GM18517 (cell line): ENCODE results near the gene SORBS2.
"Not testable (repeated sequence)": the region's sequence is repeated elsewhere in the genome, so short reads cannot be mapped to it uniquely, and the experiment has no call there.

Experiments
- ATAC-seq: cut with Tn5 transposase; IDR thresholded peaks from one replicate; pipeline ENCODE4 v1.9.1; 2021; ENCODE audit warnings: mild to moderate bottlenecking, moderate library complexity; ENCODE audit not compliant: unreplicated experiment

SORBS2 gene

DNA sequence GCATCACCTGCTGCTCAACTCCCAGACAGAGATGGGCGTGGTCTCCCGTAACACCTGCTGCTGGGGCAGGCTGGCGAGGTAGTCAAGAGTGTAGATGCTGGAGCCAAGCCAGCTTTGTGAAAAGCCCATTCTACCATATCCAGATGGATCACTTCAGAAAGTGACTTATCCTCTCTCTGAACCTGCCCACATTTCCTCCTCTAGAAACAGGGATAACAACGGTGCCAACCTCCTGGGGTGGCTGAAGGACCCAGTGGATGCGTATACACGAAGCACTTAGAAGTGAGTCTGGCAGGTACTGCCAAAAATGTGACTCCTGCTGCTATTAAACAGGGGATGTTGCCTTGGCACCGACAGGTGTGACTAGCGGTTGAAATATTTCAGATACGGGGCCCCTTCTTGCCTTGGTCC is 95.8 kb downstream of the SORBS2 start:
- no peak for ATAC-seq

DNA sequence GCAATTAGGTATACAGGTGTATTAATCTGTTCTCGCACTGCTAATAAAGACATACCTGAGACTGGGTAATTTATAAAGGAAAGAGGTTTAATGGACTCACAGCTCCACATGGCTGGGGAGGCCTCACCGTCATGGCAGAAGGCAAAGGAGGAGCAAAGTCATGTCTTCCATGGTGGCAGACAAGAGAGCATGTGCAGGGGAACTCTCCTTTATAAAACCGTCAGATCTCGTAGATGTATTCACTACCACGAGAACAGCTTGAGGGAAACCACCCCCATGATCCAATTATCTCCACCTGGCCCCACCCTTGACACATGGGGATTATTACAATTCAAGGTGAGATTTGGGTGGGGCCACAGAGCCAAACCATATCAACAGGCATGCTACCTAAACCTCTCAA is 97.5 kb downstream of the SORBS2 start:
- not testable (repeated sequence) for ATAC-seq

DNA sequence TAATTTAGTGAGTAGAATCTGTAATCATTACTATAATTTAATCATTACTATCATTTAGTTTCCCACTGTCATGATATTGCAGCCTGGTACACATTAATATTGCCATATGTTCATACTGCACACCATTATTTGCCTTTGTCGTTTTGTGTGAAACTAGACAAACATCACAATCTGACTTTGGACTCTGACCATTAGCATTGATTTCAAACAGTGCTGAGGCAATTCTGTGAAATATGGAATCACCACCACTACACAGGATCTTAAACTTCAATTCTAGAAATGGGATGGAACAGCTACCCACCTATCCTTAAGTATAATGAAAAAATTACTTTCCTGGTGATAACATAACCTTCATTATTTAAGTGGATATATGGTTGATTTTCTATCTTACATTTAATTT is 98.3 kb downstream of the SORBS2 start:
- no peak for ATAC-seq

DNA sequence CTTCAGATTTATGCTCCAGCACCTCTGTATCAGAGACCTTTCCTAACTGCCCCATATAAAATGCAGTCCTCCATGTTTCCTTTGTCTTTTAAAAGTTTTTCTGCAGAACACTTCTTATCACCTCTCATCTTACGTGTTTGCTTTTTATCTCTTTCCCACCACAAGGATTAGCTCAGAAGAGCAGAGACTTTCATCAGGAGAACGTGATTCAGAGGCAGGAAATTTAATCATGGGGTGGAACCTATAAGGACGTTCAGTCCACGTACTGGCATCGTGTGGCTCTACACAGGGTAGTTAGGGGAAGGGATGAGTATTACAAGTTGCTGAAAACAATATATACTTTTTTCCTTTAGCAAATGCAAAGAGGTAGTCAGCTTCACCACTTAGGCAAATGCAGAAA is 98.7 kb downstream of the SORBS2 start:
- no peak for ATAC-seq

DNA sequence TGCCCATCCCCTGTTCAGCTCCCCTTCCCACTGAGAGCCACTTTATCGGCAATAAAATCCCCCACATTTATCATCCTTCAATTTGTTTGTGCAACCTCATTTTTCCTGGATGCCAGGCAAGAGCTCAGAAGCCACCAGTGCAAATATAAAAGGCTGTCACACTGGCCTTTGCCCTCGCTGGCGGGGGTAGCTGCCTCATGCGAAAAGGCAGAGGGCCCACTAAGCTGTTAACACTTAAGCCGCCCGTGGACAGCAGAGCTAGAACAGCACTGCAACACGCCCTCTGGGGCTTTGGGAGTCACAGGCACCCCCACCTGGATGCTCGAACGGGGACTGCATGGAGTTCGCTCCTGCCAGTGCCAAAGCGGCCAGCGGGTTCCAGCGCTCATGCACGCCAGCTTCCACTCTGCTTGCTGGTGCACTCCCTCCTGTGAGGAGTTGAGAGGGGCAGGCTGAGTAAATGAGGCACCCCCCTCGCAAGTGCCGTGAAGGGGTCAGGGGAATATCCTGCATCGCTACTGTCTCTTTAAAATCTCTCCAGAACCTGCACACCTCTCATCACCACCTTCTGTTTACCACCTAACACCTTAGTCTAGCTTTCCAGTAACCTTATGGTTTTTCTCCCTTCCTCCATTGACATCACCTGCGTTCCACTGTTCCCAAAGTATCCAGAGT is 99.5 kb downstream of the SORBS2 start:
- no peak for ATAC-seq

DNA sequence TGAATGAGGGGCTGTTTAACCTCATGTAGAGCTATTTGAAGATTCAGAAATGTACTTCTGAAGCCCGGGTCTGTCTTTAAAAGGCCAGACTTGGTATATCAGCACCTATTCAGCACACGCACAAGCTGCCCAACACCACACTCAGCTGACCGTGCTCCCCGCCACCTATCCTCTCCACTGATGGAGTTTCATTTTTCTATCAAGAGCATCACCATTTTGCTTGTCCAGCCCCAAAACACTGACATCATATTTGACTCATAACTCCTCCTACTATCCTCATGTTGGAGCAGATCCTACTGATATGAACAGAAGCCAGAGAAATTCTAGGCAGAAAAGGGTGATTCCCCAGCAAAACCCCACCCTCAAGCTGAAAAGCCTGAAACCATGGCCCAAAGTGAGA is 100.3 kb downstream of the SORBS2 start:
- no peak for ATAC-seq

DNA sequence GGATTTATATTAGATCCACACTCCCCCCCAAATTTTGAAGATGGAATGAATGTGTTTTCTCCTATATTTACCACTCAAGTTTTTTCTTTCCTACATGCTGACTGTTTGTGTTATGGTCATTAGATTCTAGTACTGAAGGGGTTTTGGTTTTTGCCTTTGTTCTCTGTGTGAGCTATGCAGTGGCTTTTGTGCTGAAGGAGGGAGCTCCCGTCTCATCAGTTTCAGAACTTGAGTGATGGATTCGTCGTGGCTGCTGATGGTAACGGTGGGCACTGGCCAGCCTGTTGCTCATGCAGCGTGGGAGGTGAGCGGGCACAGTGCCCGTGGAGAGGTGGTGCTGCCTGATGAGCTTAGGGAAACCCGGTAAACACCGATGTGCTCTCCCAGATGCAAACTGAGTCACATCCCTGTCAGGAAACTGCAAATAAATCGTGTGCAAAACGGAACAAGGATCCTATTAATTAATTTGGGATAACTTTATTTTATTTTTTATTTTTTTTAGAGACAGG is 101.5 kb downstream of the SORBS2 start:
- no peak for ATAC-seq

DNA sequence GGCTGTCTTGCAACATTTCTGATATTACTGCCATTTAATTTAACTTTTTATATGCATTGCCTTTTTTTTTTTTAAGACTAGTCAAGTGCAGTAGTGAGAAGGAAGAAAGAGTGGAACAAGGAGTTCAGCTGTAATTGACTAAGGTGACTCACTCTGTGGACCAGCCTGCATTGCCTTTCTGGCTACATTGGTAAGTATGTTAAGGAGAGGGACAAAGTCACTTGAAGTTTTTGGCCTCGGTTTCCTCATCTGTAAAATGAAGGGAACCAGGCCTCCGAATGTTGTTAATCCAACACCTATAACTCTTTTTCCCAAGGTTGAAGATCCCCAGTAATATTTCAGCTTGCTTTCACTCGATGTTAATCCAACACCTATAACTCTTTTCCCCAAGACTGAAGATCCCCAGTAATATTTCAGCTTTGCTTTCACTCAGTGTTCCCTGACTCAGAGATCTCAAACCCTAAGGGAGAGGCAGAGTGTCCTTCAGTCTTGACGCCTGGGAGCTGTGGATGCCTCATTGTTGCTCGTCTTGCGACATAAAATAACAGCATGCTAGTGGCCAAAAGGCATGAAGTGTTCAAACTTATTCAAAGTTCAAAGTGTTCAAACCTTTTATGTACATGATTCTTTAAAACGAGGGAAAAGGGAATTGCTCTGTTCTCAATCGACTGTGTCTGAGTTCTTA is 102.0 kb downstream of the SORBS2 start:
- no peak for ATAC-seq

DNA sequence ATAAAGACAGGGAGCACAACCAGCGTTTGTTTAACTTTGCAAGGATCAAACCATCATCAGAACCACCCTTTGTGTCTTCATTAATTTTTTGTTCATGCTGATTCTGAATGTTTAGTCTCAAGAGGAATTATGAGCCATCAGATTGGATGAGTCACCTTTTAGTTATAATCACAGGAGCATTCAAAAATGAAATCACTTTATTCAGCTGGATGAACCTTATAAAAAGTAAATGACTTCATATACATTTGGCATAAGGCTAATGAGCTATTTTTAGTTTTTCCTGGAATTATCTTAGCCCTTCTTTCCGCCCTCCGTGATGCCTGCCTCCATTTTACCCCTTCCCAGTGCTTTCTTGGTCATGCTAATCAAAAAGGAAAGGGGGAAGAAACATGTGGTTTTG is 103.6 kb downstream of the SORBS2 start:
- no peak for ATAC-seq

DNA sequence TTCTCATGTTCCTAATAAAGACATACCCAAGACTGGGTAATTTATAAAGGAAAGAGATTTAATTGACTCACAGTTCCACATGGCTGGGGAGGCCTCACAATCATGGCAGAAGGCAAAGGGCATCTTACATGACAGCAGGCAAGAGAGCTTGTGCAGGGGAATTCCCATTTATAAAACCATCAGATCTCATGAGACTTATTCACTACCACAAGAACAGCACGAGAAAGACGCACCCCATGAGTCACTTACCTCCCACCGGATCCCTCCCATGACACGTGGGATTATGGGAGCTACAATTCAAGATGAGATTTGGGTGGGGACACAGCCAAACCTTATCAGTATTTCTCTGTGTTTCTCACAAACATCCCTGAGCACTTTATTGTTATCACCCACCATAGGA is 104.4 kb downstream of the SORBS2 start:
- ATAC-seq, result not testable (repeated sequence)

DNA sequence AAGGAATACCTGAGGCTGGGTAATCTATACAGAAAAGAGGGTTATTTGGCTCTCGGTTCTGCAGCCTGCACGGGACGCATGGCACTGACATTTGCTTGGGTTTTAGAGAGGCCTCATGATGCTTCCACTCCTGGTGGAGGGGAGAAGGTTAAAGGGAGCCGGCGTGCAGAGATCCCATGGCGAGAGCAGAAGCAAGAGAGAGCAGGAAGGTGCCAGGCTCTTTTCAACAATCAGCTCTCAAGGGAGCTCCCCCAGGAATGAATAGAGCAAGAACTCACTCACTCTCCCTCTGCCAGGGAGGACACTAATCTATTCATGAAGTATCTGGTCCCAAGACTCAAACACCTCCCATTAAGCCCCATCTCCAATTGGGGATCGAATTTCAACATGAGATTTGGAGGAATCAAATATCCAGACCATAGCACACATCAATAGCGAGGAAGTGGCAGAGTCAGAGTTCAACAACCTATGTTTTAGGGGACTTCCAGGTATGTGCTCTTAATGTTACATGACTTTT is 109.8 kb downstream of the SORBS2 start:
- ATAC-seq, result no peak

DNA sequence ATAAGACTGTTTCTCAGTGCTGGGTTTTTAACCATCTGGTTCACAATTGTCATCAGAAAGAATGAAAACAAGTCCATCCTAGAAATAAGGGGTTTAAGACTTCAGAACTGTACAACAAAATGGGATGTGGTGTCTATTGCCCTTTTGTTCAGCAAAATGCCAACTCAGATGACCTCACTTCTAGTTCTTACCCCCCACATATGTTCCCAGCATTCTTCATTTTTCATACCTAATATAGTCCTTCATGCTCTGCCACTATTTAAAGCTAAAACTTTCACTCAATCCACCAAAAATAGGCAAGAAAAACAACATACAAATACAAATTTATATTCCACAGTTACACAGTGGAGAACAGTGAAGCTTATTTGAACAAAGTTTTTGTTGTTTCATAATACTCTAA is 111.4 kb downstream of the SORBS2 start:
- ATAC-seq, result no peak

DNA sequence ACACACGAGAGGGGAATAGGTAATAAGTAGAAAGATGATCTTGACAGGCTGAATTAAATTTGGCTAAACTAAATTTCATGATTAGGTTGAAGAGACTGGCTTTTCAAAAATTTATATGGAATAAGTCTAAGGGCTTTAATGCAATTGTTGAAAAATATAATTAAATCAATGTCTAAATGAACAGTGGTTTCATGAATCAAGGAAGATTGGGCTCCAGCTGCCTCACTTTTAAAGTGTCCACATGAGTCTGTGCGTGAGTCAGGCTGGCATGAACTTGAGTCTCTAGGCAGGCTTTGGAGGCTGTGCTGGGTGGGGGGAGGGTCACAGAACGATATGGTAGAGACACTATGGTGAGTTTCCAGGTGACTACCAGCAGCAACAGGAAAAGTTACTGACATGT is 111.9 kb downstream of the SORBS2 start:
- no peak for ATAC-seq

DNA sequence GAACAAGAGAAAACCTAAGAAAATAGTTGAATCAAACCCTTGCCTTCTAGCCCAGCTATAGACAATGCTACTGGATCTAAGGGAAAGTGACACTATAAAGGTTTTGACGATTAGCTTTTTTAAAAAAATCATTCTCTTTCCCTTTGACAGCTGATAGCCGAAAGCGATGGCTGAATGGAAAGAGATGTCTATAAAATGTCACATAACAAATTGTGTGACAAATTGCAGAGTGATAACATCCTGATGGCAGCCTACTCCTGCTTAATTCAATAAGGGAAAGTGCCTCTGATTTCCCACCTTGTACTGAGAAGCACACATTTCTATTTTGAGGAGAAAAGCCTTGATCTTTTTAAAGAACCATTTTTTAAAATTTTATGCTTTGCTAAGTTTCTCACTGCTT is 114.5 kb downstream of the SORBS2 start:
- ATAC-seq, result no peak

DNA sequence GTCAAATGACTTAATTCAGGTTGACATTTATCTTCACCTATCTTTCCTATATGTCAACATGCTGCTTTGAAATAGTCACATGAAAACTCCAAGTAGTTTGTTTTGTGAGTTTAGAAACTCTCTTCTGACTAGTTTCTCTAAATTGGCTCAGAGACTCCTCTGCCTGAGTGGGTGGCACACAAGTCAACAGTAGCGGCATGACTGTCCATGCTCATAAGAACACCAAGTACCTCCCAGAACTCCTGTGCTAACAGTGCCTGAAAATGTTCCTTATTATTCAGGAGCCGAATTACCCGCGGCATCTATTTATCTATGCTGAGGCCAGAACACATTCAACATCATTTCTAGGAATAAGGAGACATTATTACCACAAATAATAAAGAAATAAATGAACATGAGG is 116.3 kb downstream of the SORBS2 start:
- ATAC-seq, result no peak

DNA sequence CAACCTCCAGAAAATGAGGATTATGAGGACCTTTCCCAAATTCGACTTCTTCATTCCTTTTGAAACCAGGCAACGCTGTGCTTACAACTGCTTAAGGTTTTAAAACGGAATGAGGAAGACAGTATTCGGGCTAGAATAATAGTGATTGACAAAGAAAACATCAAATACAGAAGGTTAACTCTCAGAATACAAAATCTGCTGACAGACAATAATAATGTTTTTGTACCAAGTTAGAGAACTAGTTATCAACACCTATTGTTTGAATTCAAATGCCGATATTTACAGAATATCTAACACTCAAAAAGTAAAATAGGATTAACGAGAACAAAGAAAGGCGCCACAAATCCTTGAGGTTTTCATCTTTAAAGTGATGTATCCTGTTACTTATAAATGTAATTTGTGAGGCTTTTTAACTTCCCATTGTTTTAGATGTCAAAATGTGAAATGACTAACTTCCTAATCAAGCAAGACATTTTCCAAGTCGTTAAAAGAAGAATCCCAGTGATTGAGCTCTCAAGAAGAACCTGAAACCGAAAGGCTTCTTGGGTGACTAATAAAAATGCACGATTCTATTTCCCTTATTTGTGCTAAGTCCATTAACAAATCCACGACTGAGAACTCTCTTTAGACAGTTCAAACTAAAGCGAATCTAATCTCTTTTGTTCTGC is 118.3 kb downstream of the SORBS2 start:
- no peak for ATAC-seq

DNA sequence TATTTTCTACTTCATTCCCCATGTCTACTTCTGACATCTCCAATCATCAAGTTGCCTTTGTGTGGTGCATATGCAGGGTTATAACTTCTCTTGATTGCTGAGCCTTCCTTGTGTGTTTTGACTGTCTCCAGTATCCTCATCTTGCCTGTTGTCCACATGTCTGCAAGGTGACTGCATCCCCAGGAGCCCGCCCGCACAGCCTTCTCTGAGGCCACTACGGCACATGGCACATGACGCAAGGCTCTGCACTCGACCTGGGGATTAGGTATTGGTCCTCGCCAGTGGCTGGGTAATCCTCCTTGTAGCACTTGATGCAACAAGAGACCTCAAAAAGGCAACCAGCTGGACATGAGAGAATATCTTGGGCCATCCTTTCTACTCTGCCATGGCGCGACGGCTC is 122.6 kb downstream of the SORBS2 start:
- ATAC-seq, result no peak

DNA sequence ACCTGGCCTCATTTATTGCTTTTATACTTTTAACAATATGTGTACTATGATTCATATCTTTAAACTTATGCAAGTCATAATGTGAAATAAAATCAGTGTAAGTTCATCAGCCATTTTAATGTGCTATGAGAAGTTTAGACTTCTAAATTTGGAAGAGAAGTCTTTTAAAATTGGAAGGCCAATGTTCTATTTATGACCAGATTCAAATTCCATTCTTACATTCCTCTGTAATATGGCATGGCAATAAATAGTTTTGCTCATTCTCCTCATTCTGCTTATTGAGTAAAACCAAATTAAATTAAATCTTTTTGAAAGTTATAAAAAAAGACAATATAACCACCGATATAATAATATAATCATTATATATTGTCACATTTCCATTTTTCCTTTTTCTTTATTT is 126.2 kb downstream of the SORBS2 start:
- ATAC-seq, result no peak

DNA sequence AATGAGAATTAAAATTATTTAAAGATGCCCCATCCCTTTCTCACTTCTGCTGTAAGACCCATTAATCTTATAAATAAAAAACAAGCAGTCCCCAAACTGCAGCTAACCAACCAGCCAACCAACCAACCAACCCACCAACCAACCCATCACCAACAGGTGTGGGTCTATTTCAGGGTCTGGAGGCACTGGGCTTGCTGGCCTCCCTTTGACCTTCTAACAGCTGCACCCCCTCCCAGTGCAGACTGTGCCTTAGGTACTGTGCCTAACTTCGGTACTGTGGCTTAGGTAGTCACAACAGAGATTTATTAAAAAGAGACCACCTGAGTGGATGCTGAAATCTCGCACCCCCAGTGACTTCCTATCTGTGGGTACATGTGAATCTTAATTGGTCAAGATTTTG is 128.1 kb downstream of the SORBS2 start:
- no peak for ATAC-seq

DNA sequence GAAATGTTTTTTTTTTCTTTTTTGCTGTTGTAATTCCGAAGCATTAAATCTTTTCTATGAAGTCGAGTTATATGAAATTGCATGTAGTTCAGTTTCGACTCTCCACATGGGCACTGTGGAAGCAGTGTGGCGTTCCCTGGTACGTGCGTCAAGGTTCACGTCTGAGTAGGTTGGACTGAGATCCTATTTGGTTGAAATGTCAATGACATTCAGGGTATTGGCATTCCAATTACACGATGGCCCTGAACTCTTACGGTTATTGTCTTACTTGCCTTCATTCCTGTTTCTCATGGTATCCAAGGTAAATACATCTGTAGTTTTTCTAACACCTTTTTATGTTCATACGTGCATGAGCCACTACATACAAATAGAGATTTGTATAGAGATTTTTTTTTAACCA is 128.8 kb downstream of the SORBS2 start:
- no peak for ATAC-seq

DNA sequence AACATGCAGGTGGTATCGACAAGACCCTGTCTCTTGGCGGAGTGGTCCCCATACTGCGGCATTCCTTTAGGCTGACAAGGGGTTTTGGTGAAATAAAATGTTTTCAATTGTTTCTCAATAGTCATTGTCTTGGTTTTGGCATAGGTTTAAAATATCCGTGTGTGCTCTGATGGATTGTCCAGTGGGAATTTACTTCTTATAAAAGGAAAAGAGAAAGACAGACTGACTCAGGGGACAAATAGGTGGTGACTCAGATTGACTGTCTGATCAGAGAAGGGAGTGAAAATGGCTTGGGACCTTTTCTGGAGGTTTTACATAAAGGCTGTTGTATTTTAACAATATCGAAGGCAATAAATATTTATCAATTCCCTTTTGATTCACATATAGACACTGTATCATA is 129.8 kb downstream of the SORBS2 start:
- no peak for ATAC-seq

DNA sequence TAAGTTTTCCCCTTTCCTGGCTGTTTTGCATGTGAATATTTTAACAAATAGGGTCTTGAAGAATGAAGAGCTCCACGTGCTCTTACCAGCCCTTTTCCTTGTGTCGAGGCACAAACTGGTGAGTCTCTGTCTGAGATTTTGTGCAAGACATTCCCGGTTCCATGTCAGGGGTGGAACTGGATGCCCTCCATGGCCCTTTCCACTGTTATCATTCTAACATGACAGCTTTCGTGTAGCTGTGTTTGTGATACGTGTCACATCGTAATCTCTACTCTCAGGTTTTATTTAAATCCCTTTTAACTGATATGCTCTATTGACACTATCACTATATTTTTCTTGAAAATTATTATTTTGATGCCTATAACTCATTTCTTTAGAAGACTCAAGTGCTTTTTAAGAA is 130.4 kb downstream of the SORBS2 start:
- ATAC-seq, result no peak
